Loucy (cell line): ENCODE data around the gene PRKAA2.

ENCODE experiments used
- H2AFZ ChIP-seq: fragments of 200-600 bp; sonication (generic); 2 replicates; pipeline ENCODE4 v1.6.0; 2016; ENCODE audit warnings: antibody characterized with exemption, mild to moderate bottlenecking, low read length, moderate library complexity
- H3F3A ChIP-seq: fragments of 200-600 bp; 2 replicates; pipeline ENCODE4 v1.6.0; 2016; ENCODE audit warnings: antibody characterized with exemption, low read depth, mild to moderate bottlenecking
- H3K27me3 ChIP-seq: fragments of 200-600 bp; sonication (generic); 2 replicates; pipeline ENCODE4 v1.6.1; 2014; ENCODE audit warnings: low read length, mild to moderate bottlenecking; ENCODE audit not compliant: insufficient read depth, poor library complexity, severe bottlenecking
- H3K36me3 ChIP-seq: fragments of 200-600 bp; sonication (generic); 2 replicates; pipeline ENCODE4 v1.6.1; 2016; ENCODE audit warnings: low read length; ENCODE audit not compliant: insufficient read depth
- H3K4me1 ChIP-seq: fragments of 200-600 bp; sonication (generic); 2 replicates; pipeline ENCODE4 v1.5.1; 2014; ENCODE audit warnings: low read length, mild to moderate bottlenecking; ENCODE audit not compliant: insufficient read depth, poor library complexity, severe bottlenecking
- H3K4me2 ChIP-seq: fragments of 200-600 bp; sonication (generic); 2 replicates; pipeline ENCODE4 v1.6.0; 2014; ENCODE audit warnings: antibody characterized with exemption, low read length, low read depth, mild to moderate bottlenecking; ENCODE audit not compliant: poor library complexity, severe bottlenecking
- H3K4me3 ChIP-seq: fragments of 200-600 bp; sonication (generic); 2 replicates; pipeline ENCODE4 v1.5.1; 2014; ENCODE audit warnings: low read length, mild to moderate bottlenecking, mixed read lengths; ENCODE audit not compliant: poor library complexity, severe bottlenecking
- H3K79me2 ChIP-seq: fragments of 200-600 bp; sonication (generic); 2 replicates; pipeline ENCODE4 v1.6.1; 2014; ENCODE audit warnings: low read length; ENCODE audit not compliant: insufficient read depth
- H3K9ac ChIP-seq: fragments of 200-600 bp; sonication (generic); 2 replicates; pipeline ENCODE4 v1.6.0; 2014; ENCODE audit warnings: mild to moderate bottlenecking, low read depth, low read length, moderate library complexity; ENCODE audit not compliant: poor library complexity, severe bottlenecking
- H3K9me2 ChIP-seq: fragments of 200-600 bp; sonication (generic); replicated peaks from 2 replicates; pipeline ENCODE4 v1.6.1; 2016; ENCODE audit warnings: low read depth, low read length, mixed read lengths
- H3K9me3 ChIP-seq: fragments of 200-600 bp; sonication (generic); 2 replicates; pipeline ENCODE4 v1.6.1; 2014; ENCODE audit warnings: mild to moderate bottlenecking, antibody characterized with exemption, low read length, low read depth; ENCODE audit not compliant: insufficient read depth
- H4K20me1 ChIP-seq: fragments of 200-600 bp; sonication (generic); 2 replicates; pipeline ENCODE4 v1.6.0; 2014; ENCODE audit warnings: antibody characterized with exemption, low read length, mild to moderate bottlenecking; ENCODE audit not compliant: insufficient read depth, poor library complexity, severe bottlenecking
- CTCF ChIP-seq: fragments of 200-600 bp; sonication (generic); conservative IDR thresholded peaks from 2 replicates; pipeline ENCODE4 v1.5.1; 2014; ENCODE audit warnings: mild to moderate bottlenecking, antibody characterized with exemption, low read length
- EZH2phosphoT487 ChIP-seq: fragments of 200-600 bp; IDR thresholded peaks from 2 replicates; pipeline ENCODE4 v1.6.1; 2018; ENCODE audit warnings: antibody characterized with exemption, mild to moderate bottlenecking, moderate library complexity, borderline replicate concordance

Gene PRKAA2

GRCh38 chr1:56703747-56704146, 58.6 kb downstream of the PRKAA2 start:
- Histone ChIP-seq H3K79me2 (no peaks in the 10 kb centered on the region), H3K36me3 (no peaks in the 10 kb centered on the region), H3F3A (no peaks in the 10 kb centered on the region), H3K4me2 (no peak overlapping the region), H3K27me3 (no peaks in the 10 kb centered on the region), H3K4me3 (no peak overlapping the region), H3K4me1 (no peaks in the 10 kb centered on the region), H3K9ac (no peak overlapping the region), H3K9me2 (no peaks in the 10 kb centered on the region), H4K20me1 (no peaks in the 10 kb centered on the region), H3K9me3 (0 out of 2 replicates have a peak, but pooled peaks cover 8% of the 10 kb centered on the region), H2AFZ (no peak overlapping the region)
- TF ChIP-seq CTCF (no peak), EZH2phosphoT487 (no peak)

DNA sequence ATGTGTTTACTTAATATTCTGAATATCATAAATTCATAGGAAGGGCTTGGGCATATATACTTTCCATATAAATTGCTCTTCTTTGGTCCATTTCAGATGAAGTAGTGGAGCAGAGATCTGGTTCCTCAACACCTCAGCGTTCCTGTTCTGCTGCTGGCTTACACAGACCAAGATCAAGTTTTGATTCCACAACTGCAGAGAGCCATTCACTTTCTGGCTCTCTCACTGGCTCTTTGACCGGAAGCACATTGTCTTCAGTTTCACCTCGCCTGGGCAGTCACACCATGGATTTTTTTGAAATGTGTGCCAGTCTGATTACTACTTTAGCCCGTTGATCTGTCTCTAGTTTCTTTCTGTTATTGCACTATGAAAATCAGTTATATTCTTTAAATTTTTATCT, 62.3 kb downstream of the PRKAA2 start:
- Histone ChIP-seq H2AFZ (no peak overlapping the region), H3K4me2 (no peak overlapping the region), H3K9me3 (no peaks in the 10 kb centered on the region), H3F3A (no peaks in the 10 kb centered on the region), H3K36me3 (no peaks in the 10 kb centered on the region), H3K9ac (no peak overlapping the region), H3K4me1 (no peaks in the 10 kb centered on the region), H3K9me2 (no peaks in the 10 kb centered on the region), H3K27me3 (no peaks in the 10 kb centered on the region), H3K79me2 (no peaks in the 10 kb centered on the region), H3K4me3 (no peak overlapping the region), H4K20me1 (no peaks in the 10 kb centered on the region)
- no peak for TF ChIP-seq EZH2phosphoT487
- no peak for TF ChIP-seq CTCF

- no peaks in the 10 kb centered on the region for H3K9me3 ChIP-seq
- H4K20me1 ChIP-seq: no peaks in the 10 kb centered on the region
These were observed 64.3 kb downstream of the PRKAA2 start for GRCh38 chr1:56709269-56709880.

More at GRCh38 chr1:56709269-56709880, 64.3 kb downstream of the PRKAA2 start:
- peak; percentile 68 for TF ChIP-seq CTCF
- TF ChIP-seq EZH2phosphoT487: no peak
- no peaks in the 10 kb centered on the region for H3F3A ChIP-seq
- no peaks in the 10 kb centered on the region for H3K4me1 ChIP-seq
- H3K27me3 ChIP-seq: no peaks in the 10 kb centered on the region
- H3K9me2 ChIP-seq: no peaks in the 10 kb centered on the region
- H2AFZ ChIP-seq: no peak overlapping the region
- no peak overlapping the region for H3K9ac ChIP-seq
- H3K4me3 ChIP-seq: no peak overlapping the region
- no peak overlapping the region for H3K4me2 ChIP-seq
- H3K79me2 ChIP-seq: no peaks in the 10 kb centered on the region
- H3K36me3 ChIP-seq: no peaks in the 10 kb centered on the region
